HL-60 (cell line): Measurements from ENCODE around the gene MIAT.

Source experiments
- DNase-seq, 2 experiments: peaks; one replicate each; pipeline ENCODE4 v3.0.0-alpha.2; 2010 to 2020; ENCODE audit warnings: low read depth in 1 of 2, low spot score in 1 of 2
- H3K27ac ChIP-seq: fragments of 250-450 bp; sonication (Bioruptor Pico); replicated peaks from 2 replicates; pipeline ENCODE4 v1.5.1; 2020; ENCODE audit warnings: mild to moderate bottlenecking, moderate library complexity
- H3K27me3 ChIP-seq: fragments of 250-450 bp; sonication (Bioruptor Pico); 2 replicates; pipeline ENCODE4 v1.5.1; 2021; ENCODE audit warnings: mild to moderate bottlenecking, moderate library complexity; ENCODE audit not compliant: insufficient read depth, poor library complexity, severe bottlenecking
- H3K4me3 ChIP-seq: replicated peaks from 2 replicates; pipeline ENCODE4 v1.5.1; 2011; ENCODE audit warnings: mild to moderate bottlenecking, control low read depth, low read length; ENCODE audit not compliant: insufficient read depth
- CTCF ChIP-seq: IDR thresholded peaks from one replicate; pipeline ENCODE4 v1.5.1; 2011; ENCODE audit warnings: low read length, control low read depth, inconsistent platforms; ENCODE audit not compliant: insufficient read depth
- GABPA ChIP-seq: IDR thresholded peaks from 2 replicates; pipeline ENCODE4 v1.6.1; 2012; ENCODE audit warnings: low read depth
- POLR2AphosphoS5 ChIP-seq: IDR thresholded peaks from 2 replicates; pipeline ENCODE4 v1.6.1; 2012; ENCODE audit warnings: low read depth
- REST ChIP-seq: IDR thresholded peaks from 2 replicates; pipeline ENCODE4 v1.6.1; 2012; ENCODE audit warnings: low read depth; ENCODE audit not compliant: insufficient replicate concordance
- SPI1 ChIP-seq: IDR thresholded peaks from 2 replicates; pipeline ENCODE4 v1.6.1; 2012; ENCODE audit warnings: low read depth, mild to moderate bottlenecking, borderline replicate concordance

The MIAT gene

GRCh38 chr22:26671317-26672059 lies 14.1 kb downstream of the MIAT start:
- peak in 1 of 2 experiments; percentile 67 for DNase-seq
- no peak overlapping the region for H3K4me3 ChIP-seq
- H3K27me3 ChIP-seq, result no peaks in the 10 kb centered on the region
- peak overlapping the region; percentile 91 for H3K27ac ChIP-seq
- no peak for TF ChIP-seq REST
- TF ChIP-seq GABPA, result no peak
- TF ChIP-seq CTCF, result no peak
- TF ChIP-seq POLR2AphosphoS5, result no peak
- 0 out of 2 replicates have a peak, but pooled peaks have one; percentile 8 for TF ChIP-seq SPI1

GRCh38 chr22:26672060-26672471 lies 14.7 kb downstream of the MIAT start:
- no peak for TF ChIP-seq POLR2AphosphoS5
- TF ChIP-seq SPI1, result no peak
- TF ChIP-seq CTCF, result no peak
- no peak for TF ChIP-seq REST
- TF ChIP-seq GABPA, result no peak
- Histone ChIP-seq H3K27me3 (no peaks in the 10 kb centered on the region), H3K4me3 (peak overlapping the region; percentile 9), H3K27ac (peak overlapping the region; percentile 91)
- DNase-seq, result no peak

- TF ChIP-seq POLR2AphosphoS5, result peak; percentile 80
- TF ChIP-seq CTCF, result no peak
- TF ChIP-seq REST, result peak; percentile 35
- peak; percentile 94 for TF ChIP-seq GABPA
- peak; percentile 44; the same call in 1 of the 2 replicates for TF ChIP-seq SPI1
- peak; percentile 97 to 98 for DNase-seq
- Histone ChIP-seq H3K27ac (peak overlapping the region; percentile 91), H3K4me3 (peak overlapping the region; percentile 91), H3K27me3 (no peaks in the 10 kb centered on the region)
Measured at GRCh38 chr22:26672590-26673468, 15.4 kb downstream of the MIAT start.
